ENCODE measurements around the gene VPS13C. TPM values are rescaled to one million over a fixed set of nuclear protein-coding genes. Genes with fewer than 3 reads are reported as not detected.

VPS13C gene
- 155 and 165 TPM in 2 replicates for total RNA-seq

GRCh38 chr15:62060113-62060895 lies at the start of gene VPS13C:
VPS13C (minus strand) TSS chr15:62060447; CDS start chr15:62060374, 73 bp downstream.

DNA sequence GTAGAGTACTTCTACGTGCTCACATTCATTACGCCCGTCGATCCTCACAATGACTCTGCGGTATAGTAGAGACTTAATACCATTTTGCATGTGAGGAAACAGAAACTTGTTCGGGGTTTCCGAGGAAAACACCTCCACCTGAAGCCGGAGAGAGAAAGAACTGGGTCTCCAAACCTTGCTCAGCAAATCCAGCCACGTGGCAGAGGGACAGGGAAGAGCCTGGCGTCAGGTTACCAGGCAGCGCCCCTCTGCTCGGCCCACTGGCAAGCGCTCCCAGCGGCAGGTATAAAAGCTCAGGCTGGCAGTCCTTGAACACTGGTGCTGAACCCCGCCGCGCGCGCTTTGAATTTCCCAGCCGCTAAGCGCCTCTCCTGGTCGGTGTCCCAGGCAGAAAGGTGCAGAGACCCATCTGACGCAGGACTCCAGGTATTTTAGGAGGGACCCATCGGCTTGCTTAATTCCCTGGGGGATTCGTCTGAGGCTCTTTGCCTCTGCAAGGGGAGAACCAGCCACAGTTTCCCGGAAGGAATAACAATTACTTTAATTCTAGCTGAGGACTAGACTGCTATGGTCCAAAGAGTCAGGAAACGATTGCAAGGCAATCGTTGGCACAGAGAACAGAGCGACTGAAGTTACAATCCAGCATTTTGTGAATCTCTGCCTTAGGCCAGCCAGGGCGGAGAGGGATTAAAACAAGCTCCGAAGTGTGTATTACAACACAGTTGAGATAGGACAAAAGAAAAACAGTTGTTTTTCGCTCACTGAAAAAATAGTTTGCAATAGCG lies 6.6 kb upstream of the VPS13C start, which contains the start of gene C2CD4A:
C2CD4A (plus strand) TSS at position 315 of the 785 bp plus-strand sequence. CDS start 637 bp downstream, outside the sequence.

Other genes starting within 250 kb of the VPS13C start
- gene C2CD4A, start 6.5 kb upstream of the VPS13C start, total RNA-seq = 1.3 and 2.9 TPM in 2 replicates
- 8.2 and 21.7 TPM in 2 replicates for gene C2CD4B, start 104.8 kb upstream of the VPS13C start, total RNA-seq

All from thoracic aorta endothelial cell (primary cell).